Measurements from ENCODE around the gene GRAP2.

DNA sequence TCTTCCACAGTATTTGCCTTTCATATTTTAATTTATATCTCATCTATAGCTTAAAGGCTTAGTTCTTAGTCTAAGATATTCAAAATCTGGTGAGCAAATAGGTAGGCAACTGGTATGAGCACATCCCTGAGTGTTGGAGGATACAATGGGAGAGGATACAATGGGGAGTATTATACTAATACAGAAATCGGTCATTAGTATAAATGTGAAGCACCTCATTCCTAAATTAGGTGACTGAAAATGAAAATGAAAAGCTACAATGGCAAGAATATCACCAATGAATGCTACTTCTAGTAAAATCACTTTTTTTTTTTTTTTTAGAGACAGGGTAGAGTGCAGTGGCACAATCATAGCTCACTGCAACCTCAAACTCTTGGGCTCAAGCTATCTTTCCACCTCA lies 28.3 kb upstream of the GRAP2 start:
- no peak for TF ChIP-seq POLR2A (IDR thresholded peaks at IDR 0.05)
- TF ChIP-seq, protein P1, sequence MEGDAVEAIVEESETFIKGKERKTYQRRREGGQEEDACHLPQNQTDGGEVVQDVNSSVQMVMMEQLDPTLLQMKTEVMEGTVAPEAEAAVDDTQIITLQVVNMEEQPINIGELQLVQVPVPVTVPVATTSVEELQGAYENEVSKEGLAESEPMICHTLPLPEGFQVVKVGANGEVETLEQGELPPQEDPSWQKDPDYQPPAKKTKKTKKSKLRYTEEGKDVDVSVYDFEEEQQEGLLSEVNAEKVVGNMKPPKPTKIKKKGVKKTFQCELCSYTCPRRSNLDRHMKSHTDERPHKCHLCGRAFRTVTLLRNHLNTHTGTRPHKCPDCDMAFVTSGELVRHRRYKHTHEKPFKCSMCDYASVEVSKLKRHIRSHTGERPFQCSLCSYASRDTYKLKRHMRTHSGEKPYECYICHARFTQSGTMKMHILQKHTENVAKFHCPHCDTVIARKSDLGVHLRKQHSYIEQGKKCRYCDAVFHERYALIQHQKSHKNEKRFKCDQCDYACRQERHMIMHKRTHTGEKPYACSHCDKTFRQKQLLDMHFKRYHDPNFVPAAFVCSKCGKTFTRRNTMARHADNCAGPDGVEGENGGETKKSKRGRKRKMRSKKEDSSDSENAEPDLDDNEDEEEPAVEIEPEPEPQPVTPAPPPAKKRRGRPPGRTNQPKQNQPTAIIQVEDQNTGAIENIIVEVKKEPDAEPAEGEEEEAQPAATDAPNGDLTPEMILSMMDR (IDR thresholded peaks at IDR 0.05), result no peak

Measured in Peyer's patch (tissue), 4 donors.